ENCODE measurements around the gene TMEM39B.
"Not testable (repeated sequence)": the region's sequence is repeated elsewhere in the genome, so short reads cannot be mapped to it uniquely, and the experiment has no call there.

Gene TMEM39B

DNA sequence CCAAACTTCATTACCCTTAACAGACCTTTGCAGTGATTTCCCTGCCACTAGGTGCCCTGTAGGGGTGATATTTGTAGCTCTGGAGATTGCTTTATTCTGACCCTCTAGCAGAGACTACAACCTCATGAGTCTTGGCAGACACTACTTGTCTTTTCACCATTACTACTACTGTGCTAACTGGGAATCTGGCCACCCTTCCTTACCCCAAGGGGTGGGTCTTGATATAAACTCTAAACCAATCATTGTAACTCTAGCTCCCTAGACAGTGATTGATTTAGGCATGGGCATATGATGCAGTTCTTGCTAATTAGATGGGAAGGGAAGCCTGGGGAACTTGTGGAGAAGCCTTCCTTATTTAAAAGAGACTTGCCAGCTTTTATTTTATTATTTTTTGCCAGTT, 39.0 kb downstream of the TMEM39B start:
- H3K4me3 ChIP-seq (ENCODE audit: low read depth, low read length): no peak overlapping the region

DNA sequence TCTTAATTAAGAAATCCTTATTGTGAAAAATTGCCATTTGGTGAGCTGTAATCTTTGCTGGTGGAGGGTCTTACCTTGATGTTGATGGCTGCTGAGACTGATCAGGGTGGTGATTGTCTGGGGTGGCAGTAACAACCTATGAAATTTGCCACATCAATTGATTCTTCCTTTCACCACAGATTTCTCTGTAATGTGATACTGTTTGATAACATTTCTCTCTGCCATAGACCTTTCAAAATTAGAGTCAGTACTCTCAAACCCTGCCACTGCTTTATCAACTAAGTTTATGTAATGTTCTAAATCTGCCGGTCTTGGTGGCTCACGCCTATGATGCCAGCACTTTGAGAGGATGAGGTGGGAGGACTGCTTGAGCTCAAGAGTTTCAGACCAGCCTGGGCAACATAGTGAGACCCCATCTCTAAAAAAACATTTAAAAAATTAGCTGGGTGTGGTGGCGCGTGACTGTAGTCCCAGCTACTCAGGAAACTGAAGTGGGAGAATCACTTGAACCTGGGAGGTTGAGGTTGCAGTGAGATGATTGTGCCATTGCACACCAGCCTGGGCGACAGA, 40.2 kb downstream of the TMEM39B start:
- no peak overlapping the region for H3K4me3 ChIP-seq (ENCODE audit: low read depth, low read length)

DNA sequence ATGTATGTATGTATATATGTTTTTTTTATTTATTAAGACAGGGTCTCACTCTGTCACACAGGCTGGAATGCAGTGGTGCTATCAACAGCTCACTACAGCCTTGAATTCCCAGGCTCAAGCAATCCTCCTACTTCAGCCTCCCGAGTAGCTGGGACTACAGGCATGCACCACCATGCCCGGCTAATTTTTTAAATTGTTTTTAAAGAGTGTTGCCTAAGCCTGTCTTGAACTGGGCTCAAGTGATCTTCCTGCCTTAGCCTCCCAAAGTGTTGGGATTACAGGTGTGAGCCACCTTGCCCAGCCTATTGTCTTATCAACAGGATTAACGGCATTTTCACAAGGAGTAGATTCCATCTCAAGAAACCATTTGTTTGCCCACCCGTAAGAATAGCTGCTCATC, 40.7 kb downstream of the TMEM39B start:
- H3K4me3 ChIP-seq (ENCODE audit: low read depth, low read length): not testable (repeated sequence)

DNA sequence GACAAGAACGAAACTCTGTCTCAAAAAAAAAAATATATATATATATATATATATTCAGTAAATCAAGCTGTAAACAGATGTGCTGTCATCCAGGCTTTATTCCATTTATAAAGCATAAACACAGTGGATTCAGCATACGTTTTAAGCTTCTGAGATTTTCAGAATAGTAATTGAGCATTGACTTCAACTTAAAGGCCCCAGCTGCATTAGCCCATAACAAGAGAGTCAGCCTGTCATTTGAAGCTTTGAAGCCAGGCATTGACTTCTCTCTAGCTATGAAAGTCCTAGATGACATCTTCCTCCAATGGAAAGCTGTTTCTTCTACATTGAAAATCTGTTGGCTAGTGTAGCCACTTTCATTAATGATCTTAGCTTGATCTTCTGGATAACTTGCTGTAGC, 41.7 kb downstream of the TMEM39B start:
- H3K4me3 ChIP-seq (ENCODE audit: low read depth, low read length): no peak overlapping the region

DNA sequence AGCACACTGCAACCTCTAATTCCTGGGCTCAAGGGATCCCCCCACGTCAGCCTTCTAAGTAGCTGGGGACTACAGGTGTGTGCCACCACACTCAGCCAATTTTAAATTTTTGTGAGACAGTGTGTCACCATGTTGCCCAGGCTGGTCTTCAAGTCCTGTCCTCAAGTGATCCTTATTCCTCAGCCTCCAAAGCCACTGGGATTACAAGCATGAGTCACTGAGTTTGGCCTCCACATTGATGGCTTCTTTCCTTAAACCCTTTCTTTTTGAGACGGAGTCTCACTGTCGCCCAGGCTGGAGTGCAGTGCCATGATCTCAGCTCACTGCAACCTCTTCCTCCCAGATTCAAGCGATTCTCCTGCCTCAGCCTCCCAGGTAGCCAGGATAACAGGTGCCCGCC, 42.8 kb downstream of the TMEM39B start:
- H3K4me3 ChIP-seq (ENCODE audit: low read depth, low read length): no peak overlapping the region

DNA sequence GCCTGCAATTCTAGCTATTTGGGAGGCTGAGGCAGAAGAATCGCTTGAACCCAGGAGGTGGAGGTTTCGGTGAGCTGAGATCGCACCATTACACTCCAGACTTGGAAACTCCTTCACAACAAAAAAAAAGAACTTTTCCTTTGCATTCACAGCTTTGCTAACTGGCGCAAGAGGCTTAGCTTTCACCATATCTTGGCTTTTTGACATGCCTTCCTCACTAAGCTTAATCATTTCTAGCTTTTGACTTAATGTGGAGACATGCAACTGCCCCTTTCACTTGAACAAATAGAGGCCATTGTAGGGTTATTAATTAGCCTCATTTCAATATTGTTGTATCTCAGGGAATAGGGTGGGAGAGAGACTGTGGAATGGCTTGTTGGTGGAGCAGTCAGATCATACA, 43.8 kb downstream of the TMEM39B start:
- no peak overlapping the region for H3K4me3 ChIP-seq (ENCODE audit: low read depth, low read length)

DNA sequence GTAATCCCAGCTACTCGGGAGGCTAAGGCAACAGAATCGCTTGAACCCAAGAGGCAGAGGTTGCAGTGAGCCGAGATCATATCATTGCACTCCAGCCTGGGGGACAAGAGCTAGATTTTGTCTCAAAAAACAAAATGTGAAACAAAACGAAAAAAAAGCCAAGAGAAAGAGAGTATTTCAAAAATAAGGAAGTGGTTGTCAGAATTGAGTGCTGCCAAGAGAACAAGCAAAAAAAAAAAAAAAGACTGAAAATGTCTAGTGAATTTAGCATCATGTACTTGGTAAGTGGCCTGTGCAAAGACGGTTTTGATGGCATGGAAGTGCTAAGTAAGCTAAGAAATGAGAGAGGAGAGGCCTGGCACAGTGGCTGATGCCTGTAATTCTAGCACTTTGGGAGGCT, 49.4 kb downstream of the TMEM39B start:
- no peak overlapping the region for H3K4me3 ChIP-seq (ENCODE audit: low read depth, low read length)

DNA sequence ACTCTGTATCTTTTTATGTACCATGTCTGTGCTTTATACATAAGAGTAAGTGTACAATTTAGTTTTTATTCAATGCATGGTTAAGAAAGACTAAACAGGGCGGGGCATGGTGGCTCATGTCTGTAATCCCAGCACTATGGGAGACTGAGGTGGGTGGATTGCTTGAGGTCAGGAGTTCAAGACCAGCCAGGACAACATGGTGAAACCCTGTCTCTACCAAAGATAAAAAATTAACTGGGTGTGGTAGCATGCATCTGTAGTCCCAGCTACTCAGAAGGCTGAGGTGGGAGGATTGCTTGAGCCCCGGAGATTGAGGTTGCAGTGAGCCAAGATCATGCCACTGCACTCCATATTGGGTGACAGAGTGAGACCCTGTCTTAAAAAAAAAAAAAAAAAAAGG, 50.6 kb downstream of the TMEM39B start:
- H3K4me3 ChIP-seq (ENCODE audit: low read depth, low read length): not testable (repeated sequence)

DNA sequence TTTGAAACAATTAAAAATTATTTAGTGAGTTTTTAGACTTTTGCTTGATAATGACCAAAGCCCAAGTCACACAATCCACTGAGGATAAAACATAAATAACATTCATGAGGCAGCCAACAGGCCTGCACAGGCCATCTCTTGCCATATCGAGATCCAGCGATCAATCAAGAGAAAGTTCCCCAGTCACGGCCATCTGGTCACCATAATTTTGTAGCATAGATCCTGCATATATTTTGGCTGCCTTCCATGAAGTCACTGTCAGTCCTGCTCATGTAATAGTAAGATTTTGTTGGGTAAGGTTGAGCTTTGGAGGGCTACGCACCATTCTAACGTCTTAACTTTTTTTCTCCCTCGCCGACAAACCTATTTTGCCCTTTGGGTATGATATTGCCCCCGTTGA, 52.6 kb downstream of the TMEM39B start:
- no peak overlapping the region for H3K4me3 ChIP-seq (ENCODE audit: low read depth, low read length)

DNA sequence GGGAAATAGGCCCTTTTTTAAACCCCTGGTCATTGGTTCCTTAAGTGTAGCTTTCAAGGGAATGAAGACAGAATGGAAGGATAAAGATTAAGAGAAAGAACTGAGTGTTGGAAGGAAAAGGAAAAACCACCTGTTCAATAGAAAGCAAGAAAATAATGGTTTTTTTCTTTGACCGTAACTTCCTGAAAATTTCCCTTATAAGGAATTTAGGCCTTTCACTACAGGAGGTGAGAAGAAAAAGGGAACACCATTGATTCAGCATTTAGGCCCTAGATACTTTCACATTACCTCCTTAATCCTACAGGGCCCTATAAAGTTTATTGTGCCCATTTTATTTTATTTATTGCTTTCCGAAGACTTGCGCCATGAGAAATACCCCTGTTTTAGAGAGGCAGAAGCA, 54.0 kb downstream of the TMEM39B start:
- no peak overlapping the region for H3K4me3 ChIP-seq (ENCODE audit: low read depth, low read length)

DNA sequence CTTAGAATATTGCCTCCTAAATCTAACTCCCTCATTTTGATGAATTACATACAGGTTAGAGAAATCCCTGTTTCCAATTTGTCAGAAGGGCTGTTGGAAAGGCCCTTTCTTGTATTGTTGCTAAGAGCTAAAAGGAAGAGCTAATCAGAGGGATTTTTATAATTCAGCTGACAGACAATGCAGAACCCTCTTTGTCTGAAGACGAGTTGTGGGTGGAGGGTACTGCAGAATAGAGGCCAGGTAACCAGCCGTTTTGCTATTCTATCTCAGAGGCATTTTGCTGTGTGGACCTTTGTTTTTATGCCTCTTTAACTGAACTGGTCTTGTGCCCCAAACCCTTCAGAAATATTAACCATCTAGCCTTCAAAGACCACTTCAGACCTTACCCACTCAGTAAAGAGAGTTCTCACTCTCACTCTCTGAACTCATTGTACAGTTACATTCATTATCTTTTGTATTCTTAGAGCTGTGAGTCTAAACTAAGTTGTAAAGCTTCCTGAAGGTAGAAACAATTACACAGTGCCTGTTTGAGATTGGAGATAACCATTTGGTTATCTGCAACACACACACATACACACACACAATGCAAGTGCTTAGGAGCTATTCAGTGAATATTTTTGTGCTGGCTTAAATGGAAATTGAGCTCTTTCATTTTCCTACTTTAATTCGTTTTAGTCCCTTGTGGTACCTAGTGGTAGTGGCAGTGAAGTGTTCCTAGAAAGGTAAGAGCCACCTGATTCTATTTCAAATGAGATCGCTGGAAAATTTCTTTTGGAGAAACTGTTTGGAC, 54.9 kb downstream of the TMEM39B start:
- no peak overlapping the region for H3K4me3 ChIP-seq (ENCODE audit: low read depth, low read length)

DNA sequence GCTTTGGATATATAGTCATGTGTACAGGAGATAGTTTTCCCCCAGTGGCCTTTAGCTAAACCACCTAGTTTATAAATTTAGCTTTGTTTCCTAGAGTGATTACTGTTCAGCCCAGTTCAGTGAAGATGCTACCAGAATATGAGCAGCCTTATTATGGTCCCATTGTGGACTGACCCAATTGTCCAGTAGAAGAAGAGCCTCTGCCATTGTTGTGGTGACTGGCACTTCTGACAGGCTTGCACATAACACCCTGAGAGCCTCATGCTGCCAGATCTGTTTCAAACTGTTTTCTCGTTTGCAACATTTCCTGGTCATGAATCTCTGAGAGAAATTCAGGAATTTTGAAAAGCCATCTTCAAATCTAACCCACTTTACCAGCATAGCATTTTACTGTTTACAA, 55.7 kb downstream of the TMEM39B start:
- no peak overlapping the region for H3K4me3 ChIP-seq (ENCODE audit: low read depth, low read length)

DNA sequence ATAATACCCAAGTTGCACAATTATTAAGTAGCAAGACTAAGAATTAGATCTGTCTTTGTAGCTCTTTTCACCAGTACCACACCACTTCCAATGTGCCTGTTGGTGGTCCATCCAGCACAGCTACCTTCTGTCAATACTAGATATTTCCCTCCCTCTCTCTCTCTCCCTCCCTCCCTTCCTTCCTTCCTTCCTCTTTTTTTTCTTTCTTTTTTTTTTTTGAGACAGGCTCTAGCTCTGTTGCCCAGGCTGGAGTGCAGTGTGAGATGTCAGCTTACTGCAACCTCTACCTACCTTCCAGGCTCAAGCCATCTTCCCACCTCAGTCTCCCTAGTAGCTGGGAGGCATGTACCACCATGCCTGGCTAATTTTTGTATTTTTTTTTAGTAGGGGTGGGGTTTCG, 56.2 kb downstream of the TMEM39B start:
- H3K4me3 ChIP-seq (ENCODE audit: low read depth, low read length): no peak overlapping the region

DNA sequence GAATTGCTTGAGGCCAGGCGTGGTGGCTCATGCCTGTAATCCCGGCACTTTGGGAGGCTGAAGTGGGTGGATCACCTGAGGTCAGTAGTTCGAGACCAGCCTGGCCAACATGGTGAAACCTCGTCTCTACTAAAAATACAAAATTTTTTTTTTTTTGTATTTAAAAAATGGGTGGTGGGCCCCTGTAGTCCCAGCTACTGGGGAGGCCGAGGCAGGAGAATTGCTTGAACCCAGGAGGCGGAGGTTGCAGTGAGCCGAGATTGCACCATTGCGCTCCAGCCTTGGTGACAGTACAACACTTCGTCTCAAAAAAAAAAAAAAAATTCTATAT, 61.2 kb downstream of the TMEM39B start:
- H3K4me3 ChIP-seq (ENCODE audit: low read depth, low read length): not testable (repeated sequence)

DNA sequence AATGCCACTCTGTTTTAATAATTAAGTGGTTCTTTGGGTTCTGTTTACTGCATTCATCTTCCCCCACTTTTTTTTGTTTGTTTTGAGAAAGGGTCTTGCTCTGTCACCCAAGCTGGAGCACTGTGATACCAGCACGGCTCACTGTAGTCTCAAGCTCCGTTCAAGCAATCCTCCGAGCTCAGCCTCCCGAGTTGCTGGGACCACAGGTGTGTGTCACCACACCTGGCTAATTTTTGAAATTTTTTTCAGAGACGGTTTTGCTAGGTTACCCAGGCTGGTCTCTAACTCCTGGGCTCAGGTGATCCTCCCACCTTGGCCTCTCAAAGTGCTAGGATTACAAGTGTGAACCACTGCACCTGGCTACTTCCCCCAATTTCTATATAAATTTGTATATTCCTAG, 64.4 kb downstream of the TMEM39B start:
- no peak overlapping the region for H3K4me3 ChIP-seq (ENCODE audit: low read depth, low read length)

DNA sequence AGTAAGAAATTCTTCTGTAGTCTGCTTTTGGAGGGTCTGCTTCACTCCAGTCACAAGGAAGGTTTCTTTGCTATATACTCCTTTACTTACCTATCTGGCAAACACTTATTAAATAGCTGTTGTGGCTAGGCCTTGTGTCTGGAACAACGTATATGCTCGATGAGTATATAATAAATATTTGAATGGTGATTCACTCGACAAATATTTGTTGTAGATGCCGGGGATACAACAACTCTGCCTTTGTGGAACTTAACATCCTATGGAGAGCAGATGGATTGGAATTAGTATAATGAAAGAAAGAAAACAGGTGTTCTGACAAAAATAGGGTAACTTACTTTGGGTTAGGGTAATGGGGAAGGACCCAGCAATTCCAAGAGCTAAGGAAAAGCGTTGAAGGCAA, 66.2 kb downstream of the TMEM39B start:
- H3K4me3 ChIP-seq (ENCODE audit: low read depth, low read length): no peak overlapping the region

DNA sequence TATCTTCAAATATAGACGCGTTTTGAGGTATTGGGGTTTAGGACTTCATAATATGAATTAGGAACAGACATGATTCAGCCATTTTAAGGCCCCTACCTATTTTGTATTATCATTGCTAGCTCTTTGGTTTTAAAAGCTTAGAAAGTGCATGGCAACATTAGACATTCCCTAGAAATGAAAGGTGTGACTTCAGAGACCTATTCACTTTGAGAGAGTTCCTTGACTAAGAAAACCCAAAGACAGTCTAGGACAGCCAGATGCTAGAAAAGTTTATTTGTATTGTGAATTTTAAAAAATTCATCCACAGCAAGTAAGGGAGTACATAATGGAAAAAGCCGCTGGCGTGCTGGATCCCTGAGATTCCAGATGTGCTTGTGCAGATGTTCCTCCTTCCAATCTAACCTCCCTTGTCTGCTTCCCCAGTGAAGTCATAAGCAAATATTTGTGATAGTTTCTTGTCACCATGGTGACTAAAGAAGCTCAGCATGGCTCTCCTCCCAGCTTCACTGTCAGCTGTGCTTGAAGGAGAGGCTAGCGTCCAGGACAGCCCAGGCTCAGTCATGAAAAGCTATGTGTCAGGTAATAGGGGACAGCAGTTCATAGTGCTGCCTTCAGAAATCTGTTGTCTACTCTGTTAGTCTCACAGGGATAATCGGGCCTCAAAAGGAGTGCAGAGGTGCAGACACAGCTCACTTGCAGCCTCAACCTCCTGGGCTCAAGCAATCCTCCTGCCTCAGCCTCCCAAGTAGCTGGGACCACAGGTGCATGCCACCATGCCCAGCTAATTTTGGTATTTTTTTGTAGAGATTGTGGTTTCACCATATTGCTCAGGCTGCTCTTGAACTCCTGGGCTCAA, 69.9 kb downstream of the TMEM39B start:
- H3K4me3 ChIP-seq (ENCODE audit: low read depth, low read length): no peak overlapping the region

DNA sequence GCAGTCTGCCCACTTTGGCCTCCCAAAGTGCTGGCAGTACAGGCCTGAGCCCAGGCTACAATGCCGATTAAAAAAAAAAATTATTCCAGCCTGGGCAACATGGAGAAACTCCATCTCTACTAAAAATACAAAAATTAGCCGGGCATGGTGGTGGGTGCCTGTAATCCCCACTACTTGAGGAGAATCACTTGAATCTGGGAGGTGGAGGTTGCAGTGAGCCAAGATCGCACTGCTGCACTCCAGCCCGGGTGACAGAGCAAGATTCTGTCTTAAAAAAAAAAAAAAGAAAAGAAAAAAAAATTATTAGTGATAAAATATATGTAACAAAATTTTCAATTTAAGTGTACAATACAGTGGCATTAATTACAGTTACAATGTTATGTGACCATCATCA, 70.6 kb downstream of the TMEM39B start:
- H3K4me3 ChIP-seq (ENCODE audit: low read depth, low read length): not testable (repeated sequence)

DNA sequence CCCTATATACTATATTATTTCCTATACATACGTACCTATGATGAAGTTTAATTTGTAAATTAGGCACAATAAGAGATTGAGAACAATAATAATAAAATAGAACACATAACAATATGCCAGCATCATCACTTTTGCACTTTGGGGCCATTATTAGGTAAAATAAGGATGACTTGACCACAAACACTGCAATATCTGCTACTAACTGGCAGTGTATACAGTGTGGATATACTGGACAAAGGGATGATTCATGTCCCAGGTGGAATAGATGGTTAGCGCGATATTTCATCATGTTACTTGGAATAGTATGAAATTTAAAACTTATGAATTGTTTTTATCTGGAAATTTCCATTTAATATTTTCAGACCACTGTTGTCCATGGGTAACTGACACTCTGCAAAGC, 71.3 kb downstream of the TMEM39B start:
- no peak overlapping the region for H3K4me3 ChIP-seq (ENCODE audit: low read depth, low read length)

DNA sequence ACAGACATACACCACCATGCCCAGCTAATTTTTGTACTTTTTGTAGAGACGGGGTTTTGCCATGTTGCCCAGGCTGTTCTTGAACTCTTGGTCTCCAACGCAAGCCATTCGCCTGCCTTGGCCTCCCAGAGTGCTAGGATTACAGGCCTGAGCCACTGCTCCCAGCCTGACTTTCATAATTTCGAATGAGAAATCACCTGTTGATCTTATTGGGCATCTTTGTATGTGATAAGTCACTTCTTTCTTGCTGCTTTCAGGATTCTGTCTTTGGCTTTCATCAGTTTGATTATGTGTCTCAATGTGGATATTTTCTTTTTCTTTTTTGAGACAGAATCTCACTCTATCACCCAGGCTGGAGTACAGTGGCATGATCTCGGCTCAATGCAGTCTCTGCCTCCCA, 75.1 kb downstream of the TMEM39B start:
- H3K4me3 ChIP-seq (ENCODE audit: low read depth, low read length): not testable (repeated sequence)

DNA sequence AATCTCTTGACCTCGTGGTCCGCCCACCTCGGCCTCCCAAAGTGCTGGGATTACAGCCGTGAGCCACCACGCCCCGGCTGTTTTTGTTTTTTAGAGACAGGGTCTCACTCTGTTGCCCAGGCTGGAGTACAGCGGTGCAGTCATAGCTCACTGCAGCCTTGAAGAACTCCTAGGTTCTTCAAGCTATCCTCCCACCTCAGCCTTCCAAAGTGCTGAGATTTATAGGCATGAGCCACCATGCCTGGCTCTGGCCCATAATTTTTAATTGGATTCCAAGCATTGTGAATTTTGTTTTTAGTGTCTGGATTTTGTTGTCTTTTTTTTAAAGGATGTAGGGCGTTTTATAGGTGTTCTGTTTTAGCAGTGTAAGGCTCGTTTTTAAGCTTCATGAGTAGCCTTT, 78.1 kb downstream of the TMEM39B start:
- no peak overlapping the region for H3K4me3 ChIP-seq (ENCODE audit: low read depth, low read length)

DNA sequence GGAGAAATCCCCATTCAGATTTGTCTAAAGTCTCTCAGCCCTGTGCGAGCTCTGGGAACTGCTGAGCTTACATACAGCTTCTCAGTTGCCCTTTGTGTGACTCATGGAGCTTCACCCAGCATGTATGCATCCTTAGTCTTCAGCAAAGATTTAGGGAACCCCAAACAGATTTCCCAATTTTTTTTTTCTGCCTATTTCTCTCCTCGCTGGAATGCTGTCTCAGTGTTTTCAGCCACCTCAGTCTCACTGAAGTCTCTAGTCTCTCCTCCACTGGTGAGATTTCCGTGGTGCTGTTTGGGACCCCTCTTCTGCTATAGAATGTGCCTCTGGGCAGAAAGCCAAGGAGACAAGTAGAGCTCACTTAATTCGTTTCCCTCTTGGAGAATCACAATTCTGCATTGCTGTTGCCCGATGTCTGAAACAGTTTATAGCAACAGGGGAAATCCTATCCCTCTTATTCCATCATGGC, 78.6 kb downstream of the TMEM39B start:
- no peak overlapping the region for H3K4me3 ChIP-seq (ENCODE audit: low read depth, low read length)

Measured in iPS-11a (cell line).